HUES64 (cell line): Measurements from ENCODE around the gene OAF.

ENCODE experiments used
- H3K27ac ChIP-seq: 2 replicates; pipeline ENCODE4 v1.7.0; 2013; ENCODE audit warnings: low read depth, low read length, inconsistent platforms
- H3K27me3 ChIP-seq: 2 replicates; pipeline ENCODE4 v1.6.1; 2013; ENCODE audit warnings: mild to moderate bottlenecking, low read length; ENCODE audit not compliant: insufficient read depth
- H3K36me3 ChIP-seq: 2 replicates; pipeline ENCODE4 v1.6.1; 2013; ENCODE audit warnings: mild to moderate bottlenecking, low read length; ENCODE audit not compliant: insufficient read depth
- H3K4me1 ChIP-seq: 2 replicates; pipeline ENCODE4 v1.6.1; 2013; ENCODE audit warnings: mild to moderate bottlenecking, low read length, moderate library complexity; ENCODE audit not compliant: insufficient read depth
- H3K4me3 ChIP-seq: 2 replicates; pipeline ENCODE4 v1.5.1; 2013; ENCODE audit warnings: mild to moderate bottlenecking, low read length, moderate library complexity
- H3K9ac ChIP-seq: 2 replicates; pipeline ENCODE4 v1.6.1; 2013; ENCODE audit warnings: mild to moderate bottlenecking, low read depth, low read length
- H3K9me3 ChIP-seq: 2 replicates; pipeline ENCODE4 v1.6.1; 2013; ENCODE audit warnings: low read depth, low read length; ENCODE audit not compliant: insufficient read depth
- WGBS: fragments of 150-250, 120-280 bp; methylation state at CpG from one replicate; pipeline ENCODE4 v1.1.7; 2013; ENCODE audit warnings: missing lambda C conversion rate; 5-methylcytosine and 5-hydroxymethylcytosine counted together

The OAF gene

GRCh38 chr11:120208001-120208441, 2.8 kb upstream of the OAF start:
- no peak overlapping the region for H3K4me3 ChIP-seq
- H3K36me3 ChIP-seq: no peaks in the 10 kb centered on the region
- no peaks in the 10 kb centered on the region for H3K9me3 ChIP-seq
- no peak overlapping the region for H3K27ac ChIP-seq
- H3K9ac ChIP-seq: no peak overlapping the region
- 83% methylated on average over 13 of the region's 13 CpGs for WGBS
- H3K27me3 ChIP-seq: peaks cover 85% of the 10 kb centered on the region
- peaks cover 13% of the 10 kb centered on the region for H3K4me1 ChIP-seq

GRCh38 chr11:120208777-120209176, 2.1 kb upstream of the OAF start:
- Histone ChIP-seq H3K9me3 (no peaks in the 10 kb centered on the region), H3K36me3 (no peaks in the 10 kb centered on the region), H3K27me3 (peaks cover 90% of the 10 kb centered on the region), H3K4me1 (peaks cover 17% of the 10 kb centered on the region), H3K9ac (no peak overlapping the region), H3K4me3 (no peak overlapping the region), H3K27ac (no peak overlapping the region)
- 57% methylated on average over 6 of the region's 6 CpGs for WGBS

- Histone ChIP-seq H3K4me1 (peaks cover 17% of the 10 kb centered on the region), H3K9ac (no peak overlapping the region), H3K27me3 (peaks cover 94% of the 10 kb centered on the region), H3K9me3 (no peaks in the 10 kb centered on the region), H3K27ac (no peak overlapping the region), H3K36me3 (no peaks in the 10 kb centered on the region), H3K4me3 (peak overlapping the region; percentile 54)
- 22% methylated on average over 24 of the region's 26 CpGs for WGBS
These were observed 846 bp upstream of the OAF start for GRCh38 chr11:120209746-120210625.

- no peaks in the 10 kb centered on the region for H3K9me3 ChIP-seq
- 4% methylated on average over 18 of the region's 18 CpGs for WGBS
- peak overlapping the region; percentile 54 for H3K4me3 ChIP-seq
- H3K27ac ChIP-seq: no peak overlapping the region
- peaks cover 95% of the 10 kb centered on the region for H3K27me3 ChIP-seq
- peaks cover 17% of the 10 kb centered on the region for H3K4me1 ChIP-seq
- H3K9ac ChIP-seq: no peak overlapping the region
- no peaks in the 10 kb centered on the region for H3K36me3 ChIP-seq
These were observed 858 bp downstream of the OAF start for GRCh38 chr11:120211522-120212258.

- H3K36me3 ChIP-seq: no peaks in the 10 kb centered on the region
- H3K27ac ChIP-seq: no peak overlapping the region
- H3K4me1 ChIP-seq: peaks cover 17% of the 10 kb centered on the region
- no peak overlapping the region for H3K9ac ChIP-seq
- WGBS: 11% methylated on average over 11 of the region's 13 CpGs
- H3K27me3 ChIP-seq: peaks cover 95% of the 10 kb centered on the region
- no peak overlapping the region; the same call in 1 of the 2 replicates for H3K4me3 ChIP-seq
- H3K9me3 ChIP-seq: no peaks in the 10 kb centered on the region
These were observed 1.5 kb downstream of the OAF start for GRCh38 chr11:120212259-120212878.

GRCh38 chr11:120212926-120213325, 2.1 kb downstream of the OAF start:
- no peak overlapping the region for H3K4me3 ChIP-seq
- H3K27me3 ChIP-seq: peaks cover 95% of the 10 kb centered on the region
- H3K4me1 ChIP-seq: peaks cover 20% of the 10 kb centered on the region
- H3K9me3 ChIP-seq: no peaks in the 10 kb centered on the region
- no peak overlapping the region for H3K9ac ChIP-seq
- no peak overlapping the region for H3K27ac ChIP-seq
- no peaks in the 10 kb centered on the region for H3K36me3 ChIP-seq
- WGBS: 43% methylated on average over 2 of the region's 2 CpGs

GRCh38 chr11:120214581-120214980, 3.7 kb downstream of the OAF start:
- H3K9ac ChIP-seq: no peak overlapping the region
- H3K9me3 ChIP-seq: no peaks in the 10 kb centered on the region
- H3K27ac ChIP-seq: no peak overlapping the region
- 89% methylated on average over 7 of the region's 7 CpGs for WGBS
- no peak overlapping the region for H3K4me3 ChIP-seq
- peaks cover 24% of the 10 kb centered on the region for H3K4me1 ChIP-seq
- H3K36me3 ChIP-seq: no peaks in the 10 kb centered on the region
- peaks cover 88% of the 10 kb centered on the region for H3K27me3 ChIP-seq

GRCh38 chr11:120215634-120216033, 4.8 kb downstream of the OAF start:
- Histone ChIP-seq H3K27me3 (peaks cover 88% of the 10 kb centered on the region), H3K4me3 (no peak overlapping the region), H3K9me3 (no peaks in the 10 kb centered on the region), H3K9ac (no peak overlapping the region), H3K27ac (no peak overlapping the region), H3K4me1 (peaks cover 18% of the 10 kb centered on the region), H3K36me3 (no peaks in the 10 kb centered on the region)
- WGBS: 78% methylated on average over 5 of the region's 5 CpGs

- 82% methylated on average over 8 of the region's 8 CpGs for WGBS
- Histone ChIP-seq H3K27ac (no peak overlapping the region), H3K36me3 (no peaks in the 10 kb centered on the region), H3K27me3 (peaks cover 86% of the 10 kb centered on the region), H3K9me3 (no peaks in the 10 kb centered on the region), H3K9ac (no peak overlapping the region), H3K4me1 (peaks cover 18% of the 10 kb centered on the region), H3K4me3 (no peak overlapping the region)
These were observed 5.7 kb downstream of the OAF start for GRCh38 chr11:120216426-120217102.

GRCh38 chr11:120217526-120217925, 6.7 kb downstream of the OAF start:
- Histone ChIP-seq H3K4me3 (no peak overlapping the region), H3K4me1 (peaks cover 18% of the 10 kb centered on the region), H3K9ac (no peak overlapping the region), H3K27ac (no peak overlapping the region), H3K36me3 (no peaks in the 10 kb centered on the region), H3K9me3 (no peaks in the 10 kb centered on the region), H3K27me3 (peaks cover 77% of the 10 kb centered on the region)
- WGBS: 90% methylated on average over 12 of the region's 12 CpGs
